Measurements from ENCODE around the gene MEGF6.

- TF ChIP-seq CTCF (IDR thresholded peaks at IDR 0.05) (no peak), EZH2 (IDR thresholded peaks at IDR 0.05; ENCODE audit: borderline replicate concordance, insufficient read depth, low read depth, low read length, poor library complexity, severe bottlenecking) (no peak)
These were observed 25.2 kb upstream of the MEGF6 start for GRCh38 chr1:3636531-3636930.
